GM20000 (cell line): ENCODE measurements around the gene BTBD17.
A peak's percentile ranks its signal among the peaks of the same experiment; 100 is the strongest.

Experiments used
- DNase-seq: peaks from one replicate; pipeline ENCODE4 v3.0.0; 2012; ENCODE audit warnings: low spot score
- CTCF ChIP-seq: IDR thresholded peaks from 2 replicates; pipeline ENCODE4 v1.5.1; 2012; ENCODE audit warnings: mild to moderate bottlenecking, control low read depth; ENCODE audit errors: extremely low read depth, missing control alignments

The BTBD17 gene

GRCh38 chr17:74368341-74369081 lies 6.8 kb upstream of the BTBD17 start:
- peak; percentile 87 for DNase-seq
- peak; percentile 91 for TF ChIP-seq CTCF

GRCh38 chr17:74367206-74367605 lies 5.5 kb upstream of the BTBD17 start, which contains the start of gene GPR142:
Gene GPR142, plus strand, starts transcription at chr17:74367506. Its CDS starts 2,035 bp downstream, at chr17:74369541.
- no peak for TF ChIP-seq CTCF

GRCh38 chr17:74362810-74363498 lies 1.3 kb upstream of the BTBD17 start:
- no peak for DNase-seq
- no peak for TF ChIP-seq CTCF

More at GRCh38 chr17:74367206-74367605, 5.5 kb upstream of the BTBD17 start, which contains the start of gene GPR142:
- DNase-seq: no peak

GRCh38 chr17:74362069-74362405 lies 369 bp upstream of the BTBD17 start:
- DNase-seq: no peak
- no peak for TF ChIP-seq CTCF

GRCh38 chr17:74360899-74361229 lies 804 bp downstream of the BTBD17 start:
- DNase-seq: no peak

GRCh38 chr17:74359916-74360315 lies 1.8 kb downstream of the BTBD17 start:
- no peak for TF ChIP-seq CTCF
- no peak for DNase-seq

More at GRCh38 chr17:74360899-74361229, 804 bp downstream of the BTBD17 start:
- no peak for TF ChIP-seq CTCF

GRCh38 chr17:74358697-74359096 lies 3.0 kb downstream of the BTBD17 start:
- DNase-seq: no peak
- no peak for TF ChIP-seq CTCF
